ENCODE measurements around the gene CAD. TPM values are rescaled to one million over a fixed set of nuclear protein-coding genes. Genes with fewer than 3 reads are reported as not detected.

Gene CAD
- total RNA-seq, 1 donor from 2014 or later: 51.2 TPM

- Histone ChIP-seq H2AFZ (ENCODE audit: low read depth, low read length) (no peak overlapping the region), H3K9me3 (ENCODE audit: insufficient read depth, low read depth, low read length) (no peaks in the 10 kb centered on the region), H3K4me3 (ENCODE audit: insufficient read depth, low read depth, low read length) (no peak overlapping the region), H3K4me2 (ENCODE audit: low read length) (no peak overlapping the region), H3K79me2 (ENCODE audit: insufficient read depth, low read length) (no peaks in the 10 kb centered on the region), H4K20me1 (ENCODE audit: insufficient read depth, low read length) (peaks cover 7% of the 10 kb centered on the region), H3K27ac (ENCODE audit: low read depth, low read length) (no peak overlapping the region), H3K4me1 (ENCODE audit: insufficient read depth, low read length) (peaks cover 7% of the 10 kb centered on the region), H3K36me3 (ENCODE audit: insufficient read depth, low read length) (no peaks in the 10 kb centered on the region), H3K9ac (ENCODE audit: low read length) (no peak overlapping the region), H3K27me3 (ENCODE audit: insufficient read depth, low read length) (peaks cover 36% of the 10 kb centered on the region)
- FAIRE-seq (no peak), DNase-seq (ENCODE audit: low read depth) (no peak)
- no peaks in the 10 kb centered on the region for H3K36me3 Mint-ChIP-seq (ENCODE audit: low read depth, unreplicated experiment)
- TF ChIP-seq EZH2 (IDR thresholded peaks at IDR 0.05; ENCODE audit: insufficient read depth, low read length): no peak
- TF ChIP-seq, protein P1, sequence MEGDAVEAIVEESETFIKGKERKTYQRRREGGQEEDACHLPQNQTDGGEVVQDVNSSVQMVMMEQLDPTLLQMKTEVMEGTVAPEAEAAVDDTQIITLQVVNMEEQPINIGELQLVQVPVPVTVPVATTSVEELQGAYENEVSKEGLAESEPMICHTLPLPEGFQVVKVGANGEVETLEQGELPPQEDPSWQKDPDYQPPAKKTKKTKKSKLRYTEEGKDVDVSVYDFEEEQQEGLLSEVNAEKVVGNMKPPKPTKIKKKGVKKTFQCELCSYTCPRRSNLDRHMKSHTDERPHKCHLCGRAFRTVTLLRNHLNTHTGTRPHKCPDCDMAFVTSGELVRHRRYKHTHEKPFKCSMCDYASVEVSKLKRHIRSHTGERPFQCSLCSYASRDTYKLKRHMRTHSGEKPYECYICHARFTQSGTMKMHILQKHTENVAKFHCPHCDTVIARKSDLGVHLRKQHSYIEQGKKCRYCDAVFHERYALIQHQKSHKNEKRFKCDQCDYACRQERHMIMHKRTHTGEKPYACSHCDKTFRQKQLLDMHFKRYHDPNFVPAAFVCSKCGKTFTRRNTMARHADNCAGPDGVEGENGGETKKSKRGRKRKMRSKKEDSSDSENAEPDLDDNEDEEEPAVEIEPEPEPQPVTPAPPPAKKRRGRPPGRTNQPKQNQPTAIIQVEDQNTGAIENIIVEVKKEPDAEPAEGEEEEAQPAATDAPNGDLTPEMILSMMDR (IDR thresholded peaks at IDR 0.05; ENCODE audit: insufficient read depth, low read depth, low read length): no peak
- no peak overlapping the region for H3K4me3 Mint-ChIP-seq (ENCODE audit: unreplicated experiment)
- H3K27me3 Mint-ChIP-seq (ENCODE audit: low read depth, unreplicated experiment): peaks cover 41% of the 10 kb centered on the region
- peaks cover 5% of the 10 kb centered on the region for H3K4me1 Mint-ChIP-seq (ENCODE audit: low read depth, unreplicated experiment)
- H3K9me3 Mint-ChIP-seq (ENCODE audit: unreplicated experiment): no peaks in the 10 kb centered on the region
- no peak overlapping the region for H3K27ac Mint-ChIP-seq (ENCODE audit: unreplicated experiment)
These were observed 73.4 kb downstream of the CAD start for GRCh38 chr2:27290549-27290948.

DNA sequence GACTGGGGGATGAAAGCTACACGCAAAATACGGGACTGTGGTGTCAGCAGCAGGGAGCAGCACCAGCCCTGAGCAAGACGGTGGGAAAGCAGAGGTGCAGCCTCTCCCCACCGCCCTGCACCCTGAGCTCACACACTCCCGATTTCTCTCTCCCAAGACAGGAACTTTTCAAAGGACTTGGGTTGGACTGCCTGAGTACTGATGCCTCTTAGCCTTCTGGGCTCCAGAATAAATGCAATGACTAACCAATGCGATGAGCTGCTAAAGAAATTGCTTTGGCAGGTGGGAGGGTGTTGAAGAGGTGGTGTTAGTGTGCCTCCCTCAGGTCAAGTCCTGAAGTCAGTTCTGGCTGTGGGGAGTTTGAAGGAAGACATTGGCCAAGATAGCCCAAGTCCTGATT, 74.7 kb downstream of the CAD start:
- H3K27ac Mint-ChIP-seq (ENCODE audit: unreplicated experiment): no peak overlapping the region
- Histone ChIP-seq H3K27me3 (ENCODE audit: insufficient read depth, low read length) (peaks cover 33% of the 10 kb centered on the region), H2AFZ (ENCODE audit: low read depth, low read length) (no peak overlapping the region), H3K4me1 (ENCODE audit: insufficient read depth, low read length) (peaks cover 7% of the 10 kb centered on the region), H3K4me2 (ENCODE audit: low read length) (no peak overlapping the region), H3K9me3 (ENCODE audit: insufficient read depth, low read depth, low read length) (no peaks in the 10 kb centered on the region), H3K4me3 (ENCODE audit: insufficient read depth, low read depth, low read length) (no peak overlapping the region), H3K27ac (ENCODE audit: low read depth, low read length) (no peak overlapping the region), H3K79me2 (ENCODE audit: insufficient read depth, low read length) (no peaks in the 10 kb centered on the region), H3K9ac (ENCODE audit: low read length) (no peak overlapping the region), H4K20me1 (ENCODE audit: insufficient read depth, low read length) (peaks cover 7% of the 10 kb centered on the region), H3K36me3 (ENCODE audit: insufficient read depth, low read length) (no peaks in the 10 kb centered on the region)
- TF ChIP-seq, protein P1 (IDR thresholded peaks at IDR 0.05; ENCODE audit: insufficient read depth, low read depth, low read length): no peak
- no peak for TF ChIP-seq EZH2 (IDR thresholded peaks at IDR 0.05; ENCODE audit: insufficient read depth, low read length)
- FAIRE-seq (no peak), DNase-seq (ENCODE audit: low read depth) (no peak)
- peaks cover 40% of the 10 kb centered on the region for H3K27me3 Mint-ChIP-seq (ENCODE audit: low read depth, unreplicated experiment)
- H3K4me3 Mint-ChIP-seq (ENCODE audit: unreplicated experiment): no peak overlapping the region
- H3K36me3 Mint-ChIP-seq (ENCODE audit: low read depth, unreplicated experiment): no peaks in the 10 kb centered on the region
- no peaks in the 10 kb centered on the region for H3K9me3 Mint-ChIP-seq (ENCODE audit: unreplicated experiment)
- peaks cover 5% of the 10 kb centered on the region for H3K4me1 Mint-ChIP-seq (ENCODE audit: low read depth, unreplicated experiment)

Other genes starting within 250 kb of the CAD start
- 27.0 and 29.0 TPM in 2 replicates for gene MAPRE3, start 246.7 kb upstream of the CAD start, total RNA-seq
- gene TMEM214, start 184.4 kb upstream of the CAD start, total RNA-seq: 93.5 and 108 TPM in 2 replicates
- 19.9 and 20.7 TPM in 2 replicates for gene AGBL5, start 165.7 kb upstream of the CAD start, total RNA-seq
- gene OST4, start 145.7 kb upstream of the CAD start, total RNA-seq: 395 and 419 TPM in 2 replicates
- gene EMILIN1, start 138.8 kb upstream of the CAD start, total RNA-seq: 0.95 and 1.2 TPM in 2 replicates
- 0.94 and 0.95 TPM in 2 replicates for gene KHK, start 130.6 kb upstream of the CAD start, total RNA-seq
- 1.8 and 3.0 TPM in 2 replicates for gene CGREF1, start 98.2 kb upstream of the CAD start, total RNA-seq
- gene ABHD1, start 93.6 kb upstream of the CAD start, total RNA-seq: not detected in 2 replicates
- gene PREB, start 82.7 kb upstream of the CAD start, total RNA-seq: 48.9 and 49.2 TPM in 2 replicates
- not detected in 2 replicates for gene PRR30, start 78.0 kb upstream of the CAD start, total RNA-seq
- gene TCF23, start 68.4 kb upstream of the CAD start, total RNA-seq: not detected in 2 replicates
- gene ATRAID, start 5.3 kb upstream of the CAD start, total RNA-seq: 62.9 and 66.9 TPM in 2 replicates
- 43.9 and 54.0 TPM in 2 replicates for gene SLC5A6, start 5.1 kb upstream of the CAD start, total RNA-seq
- 0.16 and 0.34 TPM in 2 replicates for gene SLC30A3, start 45.7 kb downstream of the CAD start, total RNA-seq
- gene DNAJC5G, start 58.1 kb downstream of the CAD start, total RNA-seq: not detected in 2 replicates
- not detected in 2 replicates for gene TRIM54, start 65.1 kb downstream of the CAD start, total RNA-seq
- 1.1 and 1.5 TPM in 2 replicates for gene UCN, start 91.1 kb downstream of the CAD start, total RNA-seq
- 54.0 and 55.7 TPM in 2 replicates for gene MPV17, start 105.7 kb downstream of the CAD start, total RNA-seq
- 52.9 and 61.3 TPM in 2 replicates for gene GTF3C2, start 139.4 kb downstream of the CAD start, total RNA-seq
- gene EIF2B4, start 153.0 kb downstream of the CAD start, total RNA-seq: 43.3 and 47.3 TPM in 2 replicates
- 69.9 and 86.6 TPM in 2 replicates for gene SNX17, start 153.2 kb downstream of the CAD start, total RNA-seq
- gene ZNF513, start 163.4 kb downstream of the CAD start, total RNA-seq: 13.5 and 13.7 TPM in 2 replicates
- 77.3 and 79.0 TPM in 2 replicates for gene PPM1G, start 192.2 kb downstream of the CAD start, total RNA-seq
- 119 and 127 TPM in 2 replicates for gene NRBP1, start 211.3 kb downstream of the CAD start, total RNA-seq
- 1.4 and 1.9 TPM in 2 replicates for gene KRTCAP3, start 225.0 kb downstream of the CAD start, total RNA-seq

Data from astrocyte (in vitro differentiated cells and primary cell).